ENCODE data around the gene NELL1.

GRCh38 chr11:20881328-20882079 lies 212.1 kb downstream of the NELL1 start:
- no peak for TF ChIP-seq POLR2A (IDR thresholded peaks at IDR 0.05)
- TF ChIP-seq CTCF (IDR thresholded peaks at IDR 0.05), result no peak
